ENCODE measurements around the gene DNAJC5.

The DNAJC5 gene

GRCh38 chr20:63942250-63942951, 47.5 kb downstream of the DNAJC5 start:
- DNase-seq = peak; percentile 17 to 48

DNA sequence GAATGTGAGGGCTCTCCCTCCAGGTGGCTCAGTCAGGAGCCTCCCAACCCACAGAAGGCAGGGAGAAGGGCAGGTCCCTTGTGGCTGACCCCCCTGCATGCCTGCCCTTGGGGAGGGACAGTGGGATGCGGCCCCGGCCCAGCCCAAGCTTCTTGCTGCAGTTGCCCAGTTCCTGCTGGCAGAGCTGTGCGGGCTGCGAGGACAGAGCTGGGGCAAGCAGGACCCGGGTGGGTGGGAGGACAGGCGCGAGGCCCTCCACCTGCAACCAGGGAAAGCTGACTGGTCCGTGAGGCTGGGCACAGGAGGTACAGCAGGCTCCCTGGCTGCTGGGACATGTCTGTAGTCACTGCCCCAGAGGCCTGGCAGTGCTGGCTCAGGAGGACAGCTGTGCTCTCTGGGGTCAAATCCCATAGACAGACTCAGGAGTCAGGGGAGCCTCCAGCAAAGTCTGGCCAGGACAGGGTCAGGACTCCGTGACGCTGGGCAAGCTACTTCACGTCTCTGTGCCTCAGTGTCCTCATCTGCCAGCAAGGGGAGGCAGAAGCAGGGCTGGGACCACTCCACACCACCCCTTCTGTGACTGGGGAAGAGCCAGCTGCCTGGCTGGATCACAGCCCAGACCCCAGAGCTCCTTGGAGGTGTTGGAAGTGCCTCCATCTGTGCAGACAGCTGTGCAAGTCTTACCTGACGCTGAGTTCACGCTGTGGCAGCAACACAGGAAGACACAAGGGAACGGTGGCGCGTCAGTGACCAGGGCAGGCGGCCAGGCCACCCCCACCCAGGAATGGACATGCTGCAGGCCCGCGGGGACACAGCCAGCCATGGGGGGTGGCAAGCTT, 48.3 kb downstream of the DNAJC5 start:
- DNase-seq = no peak

DNA sequence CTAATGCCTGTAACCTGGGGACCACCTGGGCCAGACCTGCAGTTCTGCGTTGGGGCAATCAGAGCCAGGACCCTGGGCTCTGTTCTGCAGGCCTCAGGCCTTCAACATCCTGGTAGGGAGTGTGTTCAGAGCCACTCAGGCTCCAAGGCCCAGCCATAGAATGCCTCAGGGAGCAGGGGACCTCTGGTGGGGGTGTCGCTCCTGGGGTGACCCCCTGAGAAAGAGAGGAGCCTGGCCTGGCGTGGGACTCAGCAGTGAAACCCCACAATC, 48.8 kb downstream of the DNAJC5 start:
- no peak for DNase-seq

- no peak for DNase-seq
These were observed 49.4 kb downstream of the DNAJC5 start for GRCh38 chr20:63944078-63944941.

DNA sequence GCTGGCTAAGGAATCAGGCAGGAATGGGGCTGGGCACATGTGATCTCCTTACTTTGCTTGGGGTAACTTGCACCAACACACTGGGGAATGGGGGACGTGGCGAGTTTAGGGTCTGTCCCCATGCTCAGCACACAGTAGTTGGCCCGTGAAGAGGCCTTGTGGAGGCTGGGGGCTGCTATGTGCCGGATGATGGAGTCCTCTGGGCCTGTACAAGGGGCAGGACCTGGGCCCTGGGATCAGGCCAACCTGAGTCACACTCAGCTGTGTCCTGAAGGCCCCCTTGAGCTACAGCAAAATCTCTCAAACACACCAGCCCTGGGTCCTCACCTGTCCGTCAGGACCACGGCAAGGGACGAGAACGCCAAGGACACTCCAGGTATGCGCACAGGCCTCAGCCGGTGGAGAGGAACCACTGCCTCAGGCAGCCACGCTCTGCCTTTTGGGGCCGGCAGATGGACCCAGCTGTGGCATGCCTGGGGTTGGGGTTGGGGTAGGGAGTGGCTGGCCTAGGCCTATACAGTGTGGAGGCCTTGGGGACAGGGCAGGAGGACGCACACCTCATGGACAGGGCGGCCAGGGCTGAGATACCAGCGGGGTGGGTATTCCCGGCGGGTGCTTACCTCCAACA, 50.2 kb downstream of the DNAJC5 start:
- no peak for DNase-seq

GRCh38 chr20:63945921-63946920, 51.3 kb downstream of the DNAJC5 start:
- DNase-seq = no peak

DNA sequence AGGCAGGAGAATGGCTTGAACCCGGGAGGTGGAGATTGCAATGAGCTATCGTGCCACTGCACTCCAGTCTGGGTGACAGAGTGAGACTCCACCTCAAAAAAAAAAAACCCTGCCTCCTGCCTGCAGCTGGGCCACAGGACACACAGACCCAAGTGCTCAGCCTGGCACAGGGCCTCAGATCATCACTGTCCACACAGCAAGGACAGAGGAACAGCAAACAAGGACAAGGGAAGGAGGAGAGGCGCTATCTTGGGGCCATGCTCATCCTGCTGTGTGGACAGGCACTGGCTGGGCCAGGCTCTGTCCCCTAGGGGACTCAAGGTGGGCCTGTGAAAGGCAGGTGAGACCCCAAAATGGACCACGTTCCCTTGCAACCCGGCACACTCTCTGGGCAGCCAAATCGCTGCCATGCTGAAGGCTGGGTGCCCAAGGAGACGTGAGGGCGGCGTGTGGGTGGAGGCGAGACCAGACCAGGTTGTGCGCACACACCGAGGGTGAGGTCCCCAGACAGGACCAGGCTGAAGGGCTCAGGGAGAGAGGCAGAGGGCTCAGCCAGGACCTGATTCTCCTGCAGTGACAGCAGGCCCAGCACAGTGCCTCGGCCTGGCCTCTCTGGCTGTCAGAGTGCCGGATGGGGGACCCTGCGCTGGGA, 52.2 kb downstream of the DNAJC5 start:
- no peak for DNase-seq

GRCh38 chr20:63947638-63948456, 52.9 kb downstream of the DNAJC5 start:
- DNase-seq = no peak

DNA sequence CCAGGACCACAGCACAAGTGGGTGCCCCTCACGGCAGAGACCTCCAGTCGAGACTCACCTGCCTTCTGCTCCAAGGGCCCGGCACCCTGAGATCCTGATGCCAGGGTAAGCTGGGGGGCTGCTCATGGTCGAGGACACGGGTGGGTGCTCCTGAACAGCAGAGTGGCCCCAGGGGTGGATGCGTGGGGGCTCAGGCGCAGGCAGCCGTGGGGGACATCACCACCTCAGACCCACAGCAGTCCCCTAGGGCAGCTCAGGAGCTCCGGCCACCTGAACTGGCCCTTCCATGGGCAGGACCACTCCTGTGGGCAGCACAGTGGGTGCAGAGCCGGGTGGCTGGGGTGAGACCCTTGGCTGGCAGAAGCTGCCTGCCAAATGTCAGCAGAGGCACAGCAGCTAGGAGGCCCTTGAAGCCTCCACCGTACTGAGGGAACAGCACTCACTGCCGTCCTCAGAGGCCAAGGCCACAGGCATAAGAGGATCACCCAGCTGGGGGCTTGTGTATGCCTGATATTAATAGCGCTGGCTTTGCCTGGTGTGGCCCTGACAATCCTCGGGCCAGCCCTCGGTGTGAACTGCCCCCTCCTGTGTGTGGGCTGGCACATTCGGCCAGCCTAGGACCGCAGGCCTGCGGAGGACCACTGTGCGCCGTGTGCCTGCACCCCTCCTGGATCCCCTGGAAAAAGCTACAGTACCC, 55.9 kb downstream of the DNAJC5 start:
- no peak for DNase-seq

DNA sequence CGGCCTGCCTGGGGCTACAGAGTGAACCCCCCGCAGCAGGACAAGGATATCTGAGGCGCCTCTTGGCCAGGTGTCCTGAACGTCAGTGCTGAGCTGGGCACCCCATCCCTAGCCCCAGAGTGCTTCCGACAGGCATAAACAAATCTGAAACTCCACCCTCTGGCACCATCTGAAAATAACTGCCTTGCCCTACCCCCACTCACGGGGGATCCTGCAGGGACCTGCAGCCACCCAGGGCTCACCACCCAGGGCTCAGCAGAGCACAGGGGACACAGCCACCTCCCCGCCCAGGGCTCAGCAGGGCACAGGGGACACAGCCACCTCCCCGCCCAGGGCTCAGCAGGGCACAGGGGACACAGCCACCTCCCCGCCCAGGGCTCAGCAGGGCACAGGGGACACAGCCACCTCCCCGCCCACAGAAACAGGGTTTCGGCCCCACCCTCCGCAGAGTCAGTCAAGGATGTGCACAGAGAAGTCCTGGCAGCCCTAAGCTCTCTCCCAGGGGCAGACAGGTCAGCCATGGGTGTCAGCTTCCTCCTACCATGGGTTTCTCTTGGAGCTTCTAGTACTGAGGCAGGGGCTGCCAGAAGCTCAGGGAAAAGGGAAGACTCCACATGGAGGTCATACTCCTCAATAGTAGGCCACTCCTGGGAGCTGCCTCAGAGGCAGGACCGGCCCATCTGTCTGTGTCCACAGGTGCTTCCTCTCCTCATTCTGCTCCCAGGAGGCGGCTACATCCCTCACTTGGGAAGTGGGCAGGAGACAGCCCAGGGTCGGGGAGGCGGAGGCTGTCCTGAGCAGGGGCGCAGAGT, 56.7 kb downstream of the DNAJC5 start:
- DNase-seq = no peak

DNA sequence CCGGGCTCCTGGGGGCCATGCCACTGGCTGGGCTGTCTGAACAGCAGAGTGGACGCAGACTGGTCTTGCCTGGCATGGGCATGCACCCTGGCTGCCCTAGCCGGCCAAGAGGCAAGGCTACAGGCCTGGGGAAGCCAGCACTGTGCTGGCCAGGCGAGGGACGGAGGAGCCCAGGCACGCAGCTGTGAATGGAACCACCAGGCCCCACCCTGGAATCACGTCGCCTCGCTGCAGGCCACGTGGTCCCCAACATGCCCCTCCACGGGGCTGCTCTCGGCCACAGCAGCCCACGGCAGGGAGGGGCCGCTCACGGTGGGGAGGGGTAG, 57.2 kb downstream of the DNAJC5 start:
- DNase-seq = no peak

DNA sequence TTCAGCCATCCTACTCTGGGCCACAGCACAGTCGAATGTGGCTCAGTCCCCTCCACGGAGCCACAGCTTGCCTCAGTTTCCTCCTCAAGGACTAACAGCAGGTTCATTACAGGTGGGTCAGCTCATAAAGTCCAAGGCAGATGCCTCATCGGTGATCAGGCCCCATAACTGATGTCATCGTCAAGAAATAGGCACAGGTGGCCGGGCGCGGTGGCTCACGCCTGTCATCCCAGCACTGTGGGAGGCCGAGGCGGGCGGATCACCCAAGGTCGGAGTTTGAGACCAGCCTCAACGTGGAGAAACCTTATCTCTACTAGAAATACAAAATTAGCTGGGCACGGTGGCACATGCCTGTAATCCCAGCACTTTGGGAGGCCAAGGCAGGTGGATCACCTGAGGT, 57.8 kb downstream of the DNAJC5 start:
- no peak for DNase-seq

DNA sequence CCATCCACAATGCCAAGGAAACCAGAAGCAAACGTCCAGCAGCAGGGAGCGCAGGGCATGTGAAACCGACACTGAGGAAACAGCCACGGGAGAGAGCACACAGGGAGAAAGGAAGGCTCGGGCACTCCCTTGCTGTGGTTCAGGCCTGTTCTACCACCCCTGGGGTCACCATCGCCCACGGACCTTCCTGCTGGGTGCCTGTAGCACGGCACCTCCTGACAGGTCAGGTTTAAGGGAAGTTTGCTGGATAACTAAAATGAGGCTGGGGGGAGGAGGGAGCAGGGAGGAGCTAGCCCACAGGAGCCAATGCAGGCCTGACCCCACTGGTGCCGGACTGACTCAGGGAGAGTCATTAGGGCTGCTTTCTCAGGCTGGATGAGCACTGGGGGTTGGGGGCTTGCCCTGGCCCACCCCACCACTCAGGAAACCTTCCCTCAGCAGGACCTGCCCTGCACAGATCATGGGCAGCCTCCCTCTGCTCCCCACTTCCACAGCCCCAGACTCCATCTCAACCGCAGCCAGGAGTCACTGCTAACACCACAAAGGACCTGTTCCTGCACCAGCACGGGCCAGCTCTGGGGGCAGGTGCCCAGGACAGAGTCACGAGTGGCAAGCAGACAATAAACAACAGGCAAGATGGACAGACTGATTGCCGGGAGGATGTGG, 59.0 kb downstream of the DNAJC5 start:
- DNase-seq = no peak

DNA sequence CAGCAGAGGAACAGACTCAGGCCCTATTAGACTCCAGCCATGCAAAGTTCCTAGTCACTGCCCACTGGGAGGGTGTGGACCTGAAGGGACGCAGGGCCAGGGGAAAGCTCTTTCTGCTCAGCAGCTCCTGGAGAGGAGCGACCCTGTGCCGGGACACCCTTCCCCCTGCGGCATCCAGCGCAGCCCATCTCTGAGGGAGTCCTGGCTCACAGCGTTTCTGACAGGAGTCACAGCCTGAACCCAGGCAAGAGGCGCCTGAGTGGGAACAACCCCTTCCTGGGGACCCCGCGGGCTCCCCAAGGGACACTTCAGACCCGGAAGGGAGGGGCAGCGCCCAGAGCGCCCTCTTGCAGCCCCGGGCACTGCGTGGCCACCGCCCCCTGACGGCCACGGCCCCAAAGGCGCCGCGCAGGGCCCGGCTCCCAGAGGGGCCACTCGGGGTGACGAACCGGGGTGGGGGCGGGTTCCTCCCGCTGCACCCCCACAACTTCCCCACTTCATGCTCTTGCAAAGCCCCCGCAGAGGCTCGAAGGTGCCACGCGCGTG, 60.4 kb downstream of the DNAJC5 start:
- peak; percentile 41 to 42 for DNase-seq

DNA sequence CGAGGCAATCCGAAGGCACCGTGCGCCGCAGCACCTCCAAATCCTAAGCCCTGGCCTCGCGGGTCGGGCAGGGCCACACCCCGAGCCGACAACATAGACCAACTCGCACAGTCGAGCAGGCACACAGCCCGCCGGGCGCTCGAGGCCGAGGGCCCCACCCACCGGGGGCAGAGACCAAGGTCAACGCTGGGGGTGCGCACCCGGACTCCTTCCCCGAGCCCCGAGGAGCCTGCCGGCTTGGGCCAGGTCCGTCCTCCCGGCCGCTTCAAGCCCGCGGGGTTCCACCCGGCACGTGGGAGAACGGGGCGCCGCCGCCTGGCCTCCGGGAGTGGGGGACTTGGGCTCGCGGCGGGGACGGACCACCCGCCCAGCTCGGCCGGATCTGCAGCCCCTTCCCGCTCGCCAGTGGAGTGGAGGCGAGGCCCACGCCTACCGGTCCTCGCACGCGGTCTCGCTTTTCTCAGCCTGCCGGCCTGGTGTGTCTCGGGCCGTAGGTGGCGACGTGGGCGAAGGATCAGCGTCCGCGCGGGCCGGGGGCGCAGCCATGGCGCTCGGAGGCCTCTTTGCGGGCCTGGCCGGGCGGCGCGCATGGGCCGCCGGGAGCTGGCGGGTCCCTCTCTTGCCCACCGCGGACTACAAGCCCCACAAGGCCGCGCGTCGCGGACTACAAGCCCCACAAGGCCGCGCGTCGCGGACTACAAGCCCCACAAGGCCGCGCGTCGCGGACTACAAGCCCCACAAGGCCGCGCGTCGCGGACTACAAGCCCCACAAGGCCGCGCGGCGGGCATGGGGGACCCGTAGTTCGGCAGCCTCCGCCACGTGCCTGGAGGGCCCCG, 61.1 kb downstream of the DNAJC5 start, which contains the start of gene UCKL1:
UCKL1 (minus strand) TSS at position 590 of the 837 bp plus-strand sequence; CDS start at position 546, 44 bp downstream.
- peak; percentile 78 to 83 for DNase-seq

DNA sequence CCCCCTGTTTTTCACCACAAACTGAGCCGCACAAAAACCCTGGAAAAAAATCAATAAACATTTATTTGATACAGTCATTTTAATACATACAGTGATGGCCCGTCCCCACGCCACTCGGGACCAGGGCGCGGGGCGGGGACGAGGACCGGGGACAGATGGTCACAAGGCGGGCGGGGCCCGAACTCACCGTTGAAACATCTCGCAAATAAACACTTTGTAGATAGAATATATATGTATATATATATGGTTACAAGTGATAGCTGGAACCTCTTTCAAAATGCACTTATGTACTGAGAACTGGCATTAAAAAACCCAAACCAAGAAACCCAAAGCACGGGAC, 61.7 kb downstream of the DNAJC5 start:
- no peak for DNase-seq

Data from inflammatory macrophage treated with lipopolysaccharide for 1 hour (primary cell).